ENCODE data around the gene AUNIP. TPM values are rescaled to one million over a fixed set of nuclear protein-coding genes. Genes with fewer than 3 reads are reported as not detected.

Gene AUNIP
- total RNA-seq, 1 donor from 2014 or later = not detected

- intact Hi-C loops (cut with micrococcal nuclease) = no loop called here
- H3K4me3 ChIP-seq = no peak overlapping the region
- no peak overlapping the region for H3K27ac ChIP-seq (replicated peaks)
- no peaks in the 10 kb centered on the region for H3K27me3 ChIP-seq (ENCODE audit: low read depth)
- H3K4me1 ChIP-seq = peaks cover 19% of the 10 kb centered on the region
- no peaks in the 10 kb centered on the region for H3K9me3 ChIP-seq (replicated peaks)
- no peak for DNase-seq
- H3K36me3 ChIP-seq = peaks cover 13% of the 10 kb centered on the region
- TF ChIP-seq CTCF (IDR thresholded peaks at IDR 0.05; ENCODE audit: borderline replicate concordance) = no peak
Measured at GRCh38 chr1:25899792-25900191, 40.5 kb upstream of the AUNIP start.

GRCh38 chr1:25898223-25899015, 39.2 kb upstream of the AUNIP start:
- peaks cover 13% of the 10 kb centered on the region for H3K36me3 ChIP-seq
- no peaks in the 10 kb centered on the region for H3K27me3 ChIP-seq (ENCODE audit: low read depth)
- H3K9me3 ChIP-seq (replicated peaks) = no peaks in the 10 kb centered on the region
- TF ChIP-seq CTCF (IDR thresholded peaks at IDR 0.05; ENCODE audit: borderline replicate concordance) = no peak
- H3K4me3 ChIP-seq = no peak overlapping the region
- peaks cover 10% of the 10 kb centered on the region for H3K4me1 ChIP-seq
- no peak overlapping the region for H3K27ac ChIP-seq (replicated peaks)
- DNase-seq = no peak
- intact Hi-C loops (cut with micrococcal nuclease) = no loop called here

- no peak for DNase-seq
- no peaks in the 10 kb centered on the region for H3K9me3 ChIP-seq (replicated peaks)
- H3K4me3 ChIP-seq = no peak overlapping the region
- no peaks in the 10 kb centered on the region for H3K27me3 ChIP-seq (ENCODE audit: low read depth)
- H3K27ac ChIP-seq (replicated peaks) = no peak overlapping the region
- TF ChIP-seq CTCF (IDR thresholded peaks at IDR 0.05; ENCODE audit: borderline replicate concordance) = no peak
- intact Hi-C loops (cut with micrococcal nuclease) = no loop called here
- peaks cover 13% of the 10 kb centered on the region for H3K36me3 ChIP-seq
- H3K4me1 ChIP-seq = peaks cover 10% of the 10 kb centered on the region
Measured at GRCh38 chr1:25897754-25898153, 38.5 kb upstream of the AUNIP start.

GRCh38 chr1:25896266-25896665, 37.0 kb upstream of the AUNIP start:
- H3K36me3 ChIP-seq = peaks cover 10% of the 10 kb centered on the region
- no peak for DNase-seq
- no peaks in the 10 kb centered on the region for H3K9me3 ChIP-seq (replicated peaks)
- no peak for TF ChIP-seq CTCF (IDR thresholded peaks at IDR 0.05; ENCODE audit: borderline replicate concordance)
- no peak overlapping the region for H3K4me3 ChIP-seq
- H3K27me3 ChIP-seq (ENCODE audit: low read depth) = no peaks in the 10 kb centered on the region
- intact Hi-C loops (cut with micrococcal nuclease) = no loop called here
- H3K4me1 ChIP-seq = peaks cover 10% of the 10 kb centered on the region
- no peak overlapping the region for H3K27ac ChIP-seq (replicated peaks)

GRCh38 chr1:25895365-25895990, 36.2 kb upstream of the AUNIP start:
- peak; percentile 100 for TF ChIP-seq CTCF (IDR thresholded peaks at IDR 0.05; ENCODE audit: borderline replicate concordance)
- DNase-seq = peak; percentile 88
- H3K27ac ChIP-seq (replicated peaks) = no peak overlapping the region
- H3K4me1 ChIP-seq = peaks cover 10% of the 10 kb centered on the region
- H3K36me3 ChIP-seq = peaks cover 8% of the 10 kb centered on the region
- intact Hi-C loops (cut with micrococcal nuclease) = loop anchor here (1.0 kb wide), 1 partner anchor 103 kb away; the partner anchor contains the start of gene PAFAH2
- H3K4me3 ChIP-seq = no peak overlapping the region
- no peaks in the 10 kb centered on the region for H3K9me3 ChIP-seq (replicated peaks)
- no peaks in the 10 kb centered on the region for H3K27me3 ChIP-seq (ENCODE audit: low read depth)
